ENCODE results near the gene PAX7.

DNA sequence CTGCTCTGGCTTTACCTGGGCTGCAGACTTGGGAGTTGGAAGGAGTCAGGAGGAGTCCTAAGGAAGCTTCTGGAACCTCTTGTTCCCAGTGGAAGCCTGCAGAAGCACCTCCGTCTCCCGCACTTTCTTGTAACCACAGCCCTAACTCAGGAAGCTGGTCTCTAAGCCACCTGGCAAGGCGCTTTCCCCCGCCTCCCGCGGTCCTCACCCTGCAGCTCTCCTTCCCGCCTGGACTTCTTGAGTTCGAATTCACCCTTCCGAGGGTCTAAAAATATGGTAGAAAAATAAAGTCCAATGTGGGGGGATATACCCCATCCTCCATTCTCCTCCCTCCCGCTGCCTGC lies 15.1 kb downstream of the PAX7 start:
- TF ChIP-seq EP300 (IDR thresholded peaks at IDR 0.05) (no peak), POLR2A (IDR thresholded peaks at IDR 0.05) (no peak)
- TF ChIP-seq, protein P1, sequence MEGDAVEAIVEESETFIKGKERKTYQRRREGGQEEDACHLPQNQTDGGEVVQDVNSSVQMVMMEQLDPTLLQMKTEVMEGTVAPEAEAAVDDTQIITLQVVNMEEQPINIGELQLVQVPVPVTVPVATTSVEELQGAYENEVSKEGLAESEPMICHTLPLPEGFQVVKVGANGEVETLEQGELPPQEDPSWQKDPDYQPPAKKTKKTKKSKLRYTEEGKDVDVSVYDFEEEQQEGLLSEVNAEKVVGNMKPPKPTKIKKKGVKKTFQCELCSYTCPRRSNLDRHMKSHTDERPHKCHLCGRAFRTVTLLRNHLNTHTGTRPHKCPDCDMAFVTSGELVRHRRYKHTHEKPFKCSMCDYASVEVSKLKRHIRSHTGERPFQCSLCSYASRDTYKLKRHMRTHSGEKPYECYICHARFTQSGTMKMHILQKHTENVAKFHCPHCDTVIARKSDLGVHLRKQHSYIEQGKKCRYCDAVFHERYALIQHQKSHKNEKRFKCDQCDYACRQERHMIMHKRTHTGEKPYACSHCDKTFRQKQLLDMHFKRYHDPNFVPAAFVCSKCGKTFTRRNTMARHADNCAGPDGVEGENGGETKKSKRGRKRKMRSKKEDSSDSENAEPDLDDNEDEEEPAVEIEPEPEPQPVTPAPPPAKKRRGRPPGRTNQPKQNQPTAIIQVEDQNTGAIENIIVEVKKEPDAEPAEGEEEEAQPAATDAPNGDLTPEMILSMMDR (IDR thresholded peaks at IDR 0.05): no peak
